ENCODE results near the gene UBLCP1.

GRCh38 chr5:159324102-159324755, 61.1 kb downstream of the UBLCP1 start:
- no peak for TF ChIP-seq MAX (IDR thresholded peaks at IDR 0.05)
- no peak for TF ChIP-seq CTCF (IDR thresholded peaks at IDR 0.05 in 2 of 3, conservative IDR thresholded peaks at IDR 0.05 in 1 of 3; ENCODE audit: borderline replicate concordance in 1 of 3, insufficient read depth in 1 of 3, low read depth in 2 of 3, low read length in 2 of 3)
- TF ChIP-seq ATF3 (IDR thresholded peaks at IDR 0.05), result no peak

All from HCT116 (cell line).